GM12878 (cell line): ENCODE data around the gene CCR8.
"Not testable (repeated sequence)": the region's sequence is repeated elsewhere in the genome, so short reads cannot be mapped to it uniquely, and the experiment has no call there.

Experiments
- CTCF ChIP-seq, 3 experiments: IDR thresholded peaks in 2 of 3; conservative IDR thresholded peaks in 1 of 3; 2 replicates each; pipeline ENCODE4 v1.5.1; 2011; ENCODE audit warnings: low read depth in 3 of 3, low read length in 3 of 3, mild to moderate bottlenecking in 3 of 3, control low read depth in 2 of 3, moderate library complexity in 2 of 3, inconsistent platforms in 1 of 3, mixed read lengths in 1 of 3; ENCODE audit not compliant: control insufficient read depth in 2 of 3, insufficient read depth in 1 of 3; ENCODE audit errors: extremely low read depth in 1 of 3
- EZH2 ChIP-seq: IDR thresholded peaks from 2 replicates; pipeline ENCODE4 v1.6.1; 2012; ENCODE audit warnings: low read depth, mild to moderate bottlenecking, control low read depth, inconsistent platforms, low read length, borderline replicate concordance; ENCODE audit not compliant: control insufficient read depth
- MXI1 ChIP-seq: fragments of 150-350 bp; IDR thresholded peaks from 2 replicates; pipeline ENCODE4 v1.6.1; 2011; ENCODE audit warnings: low read depth, mild to moderate bottlenecking, inconsistent platforms, low read length, improper control_type of control experiment
- POLR2A ChIP-seq: IDR thresholded peaks from 2 replicates; pipeline ENCODE4 v1.6.1; 2011; ENCODE audit warnings: low read depth, mild to moderate bottlenecking, low read length
- USF1 ChIP-seq: IDR thresholded peaks from 2 replicates; pipeline ENCODE4 v1.6.1; 2011; ENCODE audit warnings: borderline replicate concordance, low read depth, mild to moderate bottlenecking, moderate library complexity, mixed read lengths, low read length; ENCODE audit not compliant: insufficient read depth; ENCODE audit errors: extremely low read length
- ZBTB40 ChIP-seq: fragments of 450-650 bp; IDR thresholded peaks from 2 replicates; pipeline ENCODE4 v1.6.1; 2016; ENCODE audit warnings: mild to moderate bottlenecking, moderate library complexity, borderline replicate concordance
- ZNF274 ChIP-seq: IDR thresholded peaks from one replicate; pipeline ENCODE4 v1.8.0; 2011; ENCODE audit not compliant: insufficient read length, insufficient read depth

GRCh38 chr3:39322209-39322715 lies 7.2 kb upstream of the CCR8 start:
- TF ChIP-seq CTCF (IDR thresholded peaks at IDR 0.05 in 2 of 3, conservative IDR thresholded peaks at IDR 0.05 in 1 of 3; ENCODE audit: control insufficient read depth in 2 of 3, extremely low read depth in 1 of 3, insufficient read depth in 1 of 3, low read depth in 3 of 3, low read length in 3 of 3); POLR2A; MXI1; ZNF274; ZBTB40; EZH2; USF1: not testable (repeated sequence)
